NT2/D1 (cell line): ENCODE data around the gene CACNA1C.

Experiments used
- DNase-seq: peaks from one replicate; pipeline ENCODE4 v3.0.0-alpha.2; 2011; ENCODE audit warnings: low read depth, low spot score
- H3K27me3 ChIP-seq: 2 replicates; pipeline ENCODE4 v1.6.0; 2011; ENCODE audit warnings: mild to moderate bottlenecking; ENCODE audit not compliant: insufficient read length, insufficient read depth
- H3K36me3 ChIP-seq: 2 replicates; pipeline ENCODE4 v1.6.1; 2011; ENCODE audit warnings: mild to moderate bottlenecking, low read length, mixed read lengths; ENCODE audit not compliant: insufficient read depth, insufficient read length
- H3K4me1 ChIP-seq: 2 replicates; pipeline ENCODE4 v1.5.1; 2011; ENCODE audit not compliant: insufficient read depth, insufficient read length
- H3K4me3 ChIP-seq: 2 replicates; pipeline ENCODE4 v1.5.1; 2011; ENCODE audit warnings: low read depth; ENCODE audit not compliant: insufficient read length
- H3K9ac ChIP-seq: 2 replicates; pipeline ENCODE4 v1.6.0; 2011; ENCODE audit warnings: low read depth; ENCODE audit not compliant: insufficient read length
- H3K9me3 ChIP-seq: 2 replicates; pipeline ENCODE4 v1.5.1; 2011; ENCODE audit warnings: mild to moderate bottlenecking, low read length; ENCODE audit not compliant: insufficient read depth
- SUZ12 ChIP-seq: IDR thresholded peaks from 2 replicates; pipeline ENCODE4 v1.6.1; 2011; ENCODE audit not compliant: insufficient read length, insufficient read depth; ENCODE audit errors: extremely low read depth
- YY1 ChIP-seq: IDR thresholded peaks from 2 replicates; pipeline ENCODE4 v1.6.1; 2011; ENCODE audit not compliant: insufficient read length, insufficient read depth
- ZNF274 ChIP-seq: IDR thresholded peaks from 2 replicates; pipeline ENCODE4 v1.6.1; 2011; ENCODE audit warnings: mild to moderate bottlenecking, low read depth, low read length

CACNA1C gene

GRCh38 chr12:2567711-2568110 lies 514.9 kb downstream of the CACNA1C start:
- H3K36me3 ChIP-seq, result no peaks in the 10 kb centered on the region
- no peak overlapping the region for H3K4me3 ChIP-seq
- no peak for DNase-seq
- H3K9ac ChIP-seq, result no peak overlapping the region
- no peak for TF ChIP-seq YY1
- no peak for TF ChIP-seq SUZ12
- TF ChIP-seq ZNF274, result no peak
- peaks cover 26% of the 10 kb centered on the region for H3K27me3 ChIP-seq
- H3K9me3 ChIP-seq, result no peaks in the 10 kb centered on the region
- no peaks in the 10 kb centered on the region for H3K4me1 ChIP-seq

DNA sequence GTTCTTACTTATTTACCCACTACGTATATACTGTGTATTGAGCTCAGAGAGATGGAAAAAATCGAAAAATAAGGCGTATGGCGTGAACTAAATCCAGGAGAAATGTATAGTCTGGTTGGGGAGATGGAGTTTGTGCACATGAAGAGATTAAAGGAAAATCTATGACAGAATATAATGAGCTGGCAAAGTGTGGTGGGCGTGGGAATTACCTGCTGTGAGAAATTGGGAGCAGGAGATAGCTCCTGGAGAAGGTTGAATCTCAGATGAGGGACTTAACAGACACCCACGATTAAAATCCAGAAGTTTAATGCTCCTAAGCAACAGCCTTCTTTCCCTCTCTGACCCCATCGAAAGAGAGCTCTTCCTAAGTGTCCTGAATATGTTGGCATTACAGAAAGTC lies 517.8 kb downstream of the CACNA1C start:
- no peaks in the 10 kb centered on the region for H3K36me3 ChIP-seq
- no peak overlapping the region for H3K9ac ChIP-seq
- H3K4me1 ChIP-seq, result peaks cover 6% of the 10 kb centered on the region
- DNase-seq, result no peak
- H3K27me3 ChIP-seq, result peaks cover 47% of the 10 kb centered on the region
- no peaks in the 10 kb centered on the region for H3K9me3 ChIP-seq
- no peak overlapping the region for H3K4me3 ChIP-seq
- no peak for TF ChIP-seq ZNF274
- TF ChIP-seq SUZ12, result no peak
- TF ChIP-seq YY1, result no peak

DNA sequence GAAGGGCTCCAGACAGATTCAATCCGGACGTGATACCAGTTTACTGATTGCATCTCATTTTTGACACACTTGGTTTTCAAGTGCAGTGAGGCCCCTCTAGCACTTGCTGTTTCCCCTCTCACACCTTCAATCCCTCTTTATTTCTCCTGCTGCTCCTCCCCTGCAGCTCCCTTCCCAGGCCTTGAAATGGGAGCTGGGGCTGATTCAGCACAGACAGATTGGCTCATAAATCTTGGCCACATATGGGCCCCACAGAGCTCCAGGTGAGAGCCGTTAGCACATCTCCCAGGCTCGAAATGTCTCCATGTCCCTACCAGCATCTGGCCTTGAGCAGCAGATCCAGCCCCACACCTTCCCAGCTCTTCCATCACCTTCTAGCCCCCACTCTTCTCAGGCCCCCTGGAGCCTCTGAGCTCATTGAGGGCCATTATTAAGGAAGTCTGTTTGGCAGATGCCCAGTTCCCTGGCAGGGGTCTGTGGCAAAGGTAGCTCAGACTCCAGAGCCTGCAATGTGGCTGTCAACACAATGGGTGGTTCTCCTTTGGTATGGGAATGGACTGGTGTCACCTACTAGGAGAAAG lies 521.7 kb downstream of the CACNA1C start:
- peaks cover 6% of the 10 kb centered on the region for H3K4me1 ChIP-seq
- no peak overlapping the region for H3K9ac ChIP-seq
- peaks cover 57% of the 10 kb centered on the region for H3K27me3 ChIP-seq
- no peaks in the 10 kb centered on the region for H3K9me3 ChIP-seq
- no peaks in the 10 kb centered on the region for H3K36me3 ChIP-seq
- no peak for DNase-seq
- no peak overlapping the region for H3K4me3 ChIP-seq
- no peak for TF ChIP-seq ZNF274
- TF ChIP-seq SUZ12, result no peak
- no peak for TF ChIP-seq YY1

- DNase-seq, result no peak
- TF ChIP-seq ZNF274 (no peak), SUZ12 (no peak), YY1 (no peak)
- Histone ChIP-seq H3K9ac (no peak overlapping the region), H3K4me1 (peaks cover 6% of the 10 kb centered on the region), H3K4me3 (no peak overlapping the region), H3K27me3 (peaks cover 55% of the 10 kb centered on the region), H3K36me3 (no peaks in the 10 kb centered on the region), H3K9me3 (no peaks in the 10 kb centered on the region)
Measured at GRCh38 chr12:2575245-2575644, 522.5 kb downstream of the CACNA1C start.

- peaks cover 44% of the 10 kb centered on the region for H3K27me3 ChIP-seq
- H3K4me3 ChIP-seq, result no peak overlapping the region
- H3K4me1 ChIP-seq, result peaks cover 7% of the 10 kb centered on the region
- no peak overlapping the region for H3K9ac ChIP-seq
- TF ChIP-seq ZNF274 (no peak), YY1 (no peak), SUZ12 (no peak)
- no peaks in the 10 kb centered on the region for H3K36me3 ChIP-seq
- no peak for DNase-seq
- H3K9me3 ChIP-seq, result no peaks in the 10 kb centered on the region
Measured at GRCh38 chr12:2578211-2578610, 525.4 kb downstream of the CACNA1C start.

DNA sequence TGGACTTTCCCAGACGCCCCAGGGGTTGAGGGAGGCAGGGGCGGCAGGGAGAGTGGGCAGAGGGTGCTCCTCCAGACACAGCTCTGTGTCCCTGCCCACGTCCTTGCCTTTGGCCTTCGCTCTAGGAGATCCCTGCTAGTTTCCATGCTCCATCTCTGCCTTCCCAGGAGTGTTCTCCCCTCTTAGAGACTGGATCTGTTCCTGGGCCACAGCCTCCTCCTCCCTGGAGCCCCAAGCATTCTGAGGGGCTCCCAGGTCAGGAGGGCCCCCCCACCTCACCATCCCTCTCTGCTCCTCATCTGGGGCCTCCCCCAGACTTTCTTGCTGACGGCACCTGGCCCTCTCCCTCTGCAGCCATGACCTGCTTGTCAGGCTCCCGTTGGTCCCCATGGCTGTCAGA lies 526.0 kb downstream of the CACNA1C start:
- H3K4me3 ChIP-seq, result no peak overlapping the region
- peaks cover 44% of the 10 kb centered on the region for H3K27me3 ChIP-seq
- TF ChIP-seq ZNF274 (no peak), YY1 (no peak), SUZ12 (no peak)
- no peaks in the 10 kb centered on the region for H3K36me3 ChIP-seq
- no peak overlapping the region for H3K9ac ChIP-seq
- H3K4me1 ChIP-seq, result peaks cover 9% of the 10 kb centered on the region
- DNase-seq, result no peak
- no peaks in the 10 kb centered on the region for H3K9me3 ChIP-seq

DNA sequence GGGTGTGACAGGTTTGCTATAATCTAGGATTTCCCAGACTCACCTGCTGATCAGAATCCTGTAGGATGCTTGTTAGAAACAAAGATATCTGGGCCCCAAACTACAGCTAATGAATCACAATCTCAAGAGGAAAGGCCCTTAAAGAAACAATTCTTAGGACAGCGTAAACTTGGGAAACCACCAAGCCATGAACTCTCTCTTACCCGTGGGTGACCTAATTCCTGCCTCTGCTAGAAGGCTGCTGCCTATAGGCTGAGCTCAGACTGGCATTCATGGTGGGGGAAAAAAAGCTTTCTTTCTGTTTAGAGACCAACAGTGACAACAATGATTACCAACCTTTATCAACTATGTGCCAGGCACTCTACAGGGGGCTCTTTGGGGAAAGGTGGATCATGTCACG lies 528.0 kb downstream of the CACNA1C start:
- no peak for DNase-seq
- Histone ChIP-seq H3K9ac (no peak overlapping the region), H3K4me3 (no peak overlapping the region), H3K27me3 (peaks cover 53% of the 10 kb centered on the region), H3K9me3 (no peaks in the 10 kb centered on the region), H3K36me3 (no peaks in the 10 kb centered on the region), H3K4me1 (peaks cover 3% of the 10 kb centered on the region)
- TF ChIP-seq YY1 (no peak), SUZ12 (no peak), ZNF274 (no peak)
